Measurements from ENCODE around the gene RPP30.
"Not testable (repeated sequence)": the region's sequence is repeated elsewhere in the genome, so short reads cannot be mapped to it uniquely, and the experiment has no call there.

RPP30 gene

DNA sequence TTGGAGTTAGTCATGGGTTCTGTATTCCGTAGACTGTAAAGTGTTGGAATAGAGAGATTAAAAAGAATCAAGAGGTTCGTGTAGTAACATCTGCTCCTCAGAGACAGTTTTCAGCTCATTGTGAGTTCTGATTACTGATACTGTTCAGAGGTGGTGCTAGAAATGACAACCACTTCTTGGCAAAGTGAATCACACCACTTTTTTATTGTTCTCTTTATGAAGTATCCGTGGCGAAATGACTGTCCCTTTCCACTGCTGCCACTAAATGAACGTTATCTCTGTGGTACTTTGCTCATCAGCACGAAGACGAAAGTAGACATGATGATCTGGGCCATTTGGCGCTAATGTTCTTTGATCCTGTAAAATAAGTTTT, 860 bp downstream of the RPP30 start:
- DNase-seq, result no peak

GRCh38 chr10:90879062-90879461, 7.3 kb downstream of the RPP30 start:
- no peak for DNase-seq

GRCh38 chr10:90880059-90880719, 8.4 kb downstream of the RPP30 start:
- DNase-seq, result not testable (repeated sequence)

GRCh38 chr10:90884431-90884830, 12.7 kb downstream of the RPP30 start:
- no peak for DNase-seq

- no peak for DNase-seq
These were observed 13.4 kb downstream of the RPP30 start for GRCh38 chr10:90885176-90885575.

- DNase-seq, result no peak
These were observed 15.8 kb downstream of the RPP30 start for GRCh38 chr10:90887555-90887954.

DNA sequence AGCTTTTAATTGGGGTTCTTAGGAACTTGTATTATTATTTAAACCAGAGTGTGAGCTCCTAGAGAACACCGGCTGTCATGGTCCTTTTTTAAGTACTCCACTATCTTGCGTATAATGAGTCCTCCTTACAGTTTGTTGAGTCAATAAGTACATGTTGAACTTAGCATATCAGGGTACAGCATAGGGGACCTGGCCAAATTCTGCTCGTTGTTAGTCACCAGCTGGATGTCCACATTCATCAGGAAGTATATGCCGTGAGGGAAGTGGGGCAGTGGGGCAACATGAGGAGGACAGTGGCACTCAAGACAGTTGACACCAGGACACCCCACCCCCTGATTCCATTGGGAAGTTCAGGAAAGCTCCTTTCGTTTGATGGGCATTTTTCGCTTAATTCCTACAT, 16.6 kb downstream of the RPP30 start:
- no peak for DNase-seq

DNA sequence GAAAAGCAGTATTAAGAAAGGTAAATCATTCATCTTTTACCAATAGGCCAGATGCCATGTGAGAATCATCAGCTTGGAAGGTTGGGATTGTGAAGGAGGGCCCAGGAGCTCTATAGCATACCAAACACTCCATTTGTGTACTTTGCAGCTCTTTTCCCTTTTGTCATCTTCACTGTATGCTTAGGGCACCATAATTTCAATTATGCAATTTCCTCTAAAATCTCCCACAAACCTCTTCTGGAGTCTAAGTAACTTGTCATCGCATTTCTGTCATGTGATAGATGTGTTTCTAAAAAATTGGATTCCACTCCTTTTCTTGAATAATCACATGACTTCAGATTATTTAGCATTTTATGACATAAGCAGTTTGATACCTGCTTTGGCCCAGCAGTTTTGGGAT, 17.9 kb downstream of the RPP30 start:
- no peak for DNase-seq

DNA sequence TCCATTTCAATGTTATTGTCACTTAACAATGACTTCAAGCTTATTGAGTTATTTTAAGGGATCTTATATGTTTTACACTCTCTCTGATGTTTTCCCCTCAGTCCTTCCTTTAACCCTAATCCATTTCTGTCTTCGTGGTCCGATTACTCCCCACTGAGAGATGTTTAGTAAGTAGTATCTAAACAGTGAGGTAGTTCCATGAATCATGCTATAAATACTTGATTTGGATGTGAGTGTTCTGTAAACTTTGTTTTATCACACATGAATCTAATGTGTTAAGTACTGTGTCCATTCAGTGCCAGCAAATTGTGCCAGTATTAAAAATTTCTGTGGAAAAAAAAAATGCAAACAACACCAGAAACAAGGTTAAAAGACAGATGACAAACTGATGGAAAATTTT, 18.6 kb downstream of the RPP30 start:
- no peak for DNase-seq

DNA sequence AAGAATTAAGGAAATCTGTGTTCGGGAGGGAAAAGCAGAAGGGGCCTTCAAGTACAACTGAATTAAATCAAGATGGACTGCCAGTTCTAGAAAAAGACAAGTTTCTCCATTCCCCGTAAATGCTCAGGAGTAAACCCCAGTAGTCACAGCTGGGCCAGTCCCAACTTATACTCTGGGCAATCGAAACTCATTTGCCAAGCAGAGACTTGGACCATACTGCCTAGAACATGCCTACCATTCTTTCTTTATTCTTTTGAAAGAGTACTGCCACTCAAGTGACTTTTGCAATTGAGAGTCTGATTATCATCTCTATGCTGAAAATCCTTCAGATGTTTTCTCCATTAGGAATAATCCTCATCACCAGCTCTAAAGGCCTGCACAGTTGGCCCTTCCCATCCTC, 21.4 kb downstream of the RPP30 start:
- DNase-seq, result no peak

- DNase-seq, result not testable (repeated sequence)
These were observed 25.1 kb downstream of the RPP30 start for GRCh38 chr10:90896916-90897315.

GRCh38 chr10:90905925-90906324, 34.2 kb downstream of the RPP30 start:
- no peak for DNase-seq

DNA sequence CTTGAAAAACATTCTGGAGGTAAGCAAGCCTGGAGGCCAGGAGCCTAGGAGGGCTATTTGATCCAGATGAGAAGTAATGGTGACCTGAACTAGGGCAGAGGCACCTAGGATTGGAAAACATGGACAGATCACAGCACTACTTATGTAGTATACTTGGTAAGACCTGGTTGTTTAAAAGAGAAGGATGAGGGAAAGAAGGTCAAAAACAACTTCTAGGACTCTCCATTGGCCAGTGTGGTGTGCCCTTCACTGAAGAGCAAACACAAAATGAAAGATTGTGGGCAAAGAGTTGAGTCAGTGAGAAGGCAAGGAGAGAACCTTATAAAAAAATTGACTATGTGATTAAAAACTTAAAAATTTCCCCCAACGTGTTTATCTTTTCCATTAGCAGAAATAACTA, 34.8 kb downstream of the RPP30 start:
- DNase-seq, result no peak

GRCh38 chr10:90911133-90912051, 39.6 kb downstream of the RPP30 start:
- DNase-seq, result peak; percentile 30

- DNase-seq, result no peak
These were observed 40.4 kb downstream of the RPP30 start for GRCh38 chr10:90912174-90912573.

DNA sequence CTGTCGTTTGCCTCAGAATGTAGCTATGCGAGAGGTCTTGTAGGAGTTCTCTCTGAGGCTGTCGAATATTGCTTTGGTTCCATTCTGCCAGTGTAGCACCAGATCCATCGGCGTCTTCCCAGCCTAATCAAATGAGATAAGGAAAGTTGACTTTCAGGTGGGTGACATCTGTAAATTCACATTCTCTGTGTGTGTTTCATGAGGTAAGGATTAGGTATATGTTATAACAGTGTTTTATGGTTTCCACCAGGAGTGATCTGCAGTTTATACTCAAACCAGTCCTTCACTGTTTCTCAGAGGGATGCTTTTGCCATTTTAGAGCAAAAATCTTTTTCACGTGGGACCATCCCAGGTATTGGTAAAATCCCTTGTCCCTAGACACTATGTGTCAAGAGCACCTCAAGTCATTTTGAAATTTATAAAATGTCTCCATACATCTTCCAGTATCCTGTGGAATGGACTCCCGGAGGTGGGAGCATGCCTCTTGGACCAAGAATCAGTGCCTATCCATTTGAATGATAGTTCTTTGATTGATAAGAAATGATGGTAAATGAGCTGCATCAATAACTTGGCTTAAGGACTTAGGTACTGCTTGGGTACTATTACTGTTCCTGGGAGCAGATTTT, 41.2 kb downstream of the RPP30 start:
- no peak for DNase-seq

- no peak for DNase-seq
These were observed 42.1 kb downstream of the RPP30 start for GRCh38 chr10:90913774-90914420.

DNA sequence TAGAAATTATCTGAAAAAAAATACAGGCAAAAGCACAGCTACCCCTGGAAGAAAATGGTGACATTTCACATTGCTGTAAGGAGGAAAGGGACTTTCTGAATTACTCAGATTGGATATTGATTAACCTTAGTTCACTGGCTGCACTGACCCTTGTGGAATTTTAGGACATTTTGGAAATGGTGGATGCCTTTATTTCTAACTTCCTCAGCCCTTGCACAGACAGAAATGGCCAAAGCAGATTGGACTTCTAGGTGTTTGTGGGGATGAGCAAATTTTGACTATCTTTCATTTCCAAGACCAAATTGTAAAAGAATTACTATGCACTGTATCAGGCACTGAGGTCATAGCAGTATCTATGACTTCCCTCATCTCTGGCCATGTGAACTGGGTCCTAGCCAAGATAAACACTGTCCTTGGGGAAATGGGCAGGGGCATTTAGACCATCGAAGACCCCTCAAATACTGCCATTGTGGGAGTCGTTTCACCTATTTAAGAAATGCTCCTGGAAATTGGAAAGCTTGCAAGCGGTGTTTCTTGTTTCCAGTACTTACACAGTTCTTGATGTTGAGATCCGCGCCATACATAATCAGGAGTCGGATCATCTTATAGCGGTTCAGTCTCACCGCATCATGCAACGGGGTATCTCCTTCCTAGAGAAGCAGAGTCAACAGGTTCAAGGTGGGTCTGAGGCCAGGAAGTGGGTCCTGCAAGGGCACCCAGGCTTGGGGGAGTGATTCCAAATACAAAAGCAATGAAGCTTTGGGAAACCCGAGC, 43.4 kb downstream of the RPP30 start:
- DNase-seq, result no peak

DNA sequence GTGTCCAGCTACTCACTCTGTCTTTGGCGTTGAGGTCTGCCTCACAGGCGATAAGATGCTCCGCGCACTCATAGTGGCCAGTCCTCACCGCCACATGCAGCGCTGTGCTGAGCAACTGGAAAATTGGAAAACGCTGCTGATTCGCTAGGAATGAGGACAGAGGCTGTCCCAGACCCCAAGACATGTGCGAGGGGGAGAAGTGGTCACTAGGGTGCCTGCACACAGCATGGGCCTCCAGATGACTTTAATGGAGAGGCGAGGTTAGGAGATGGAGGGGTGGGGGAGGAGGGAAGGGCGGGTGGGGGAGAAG, 43.9 kb downstream of the RPP30 start:
- no peak for DNase-seq

DNA sequence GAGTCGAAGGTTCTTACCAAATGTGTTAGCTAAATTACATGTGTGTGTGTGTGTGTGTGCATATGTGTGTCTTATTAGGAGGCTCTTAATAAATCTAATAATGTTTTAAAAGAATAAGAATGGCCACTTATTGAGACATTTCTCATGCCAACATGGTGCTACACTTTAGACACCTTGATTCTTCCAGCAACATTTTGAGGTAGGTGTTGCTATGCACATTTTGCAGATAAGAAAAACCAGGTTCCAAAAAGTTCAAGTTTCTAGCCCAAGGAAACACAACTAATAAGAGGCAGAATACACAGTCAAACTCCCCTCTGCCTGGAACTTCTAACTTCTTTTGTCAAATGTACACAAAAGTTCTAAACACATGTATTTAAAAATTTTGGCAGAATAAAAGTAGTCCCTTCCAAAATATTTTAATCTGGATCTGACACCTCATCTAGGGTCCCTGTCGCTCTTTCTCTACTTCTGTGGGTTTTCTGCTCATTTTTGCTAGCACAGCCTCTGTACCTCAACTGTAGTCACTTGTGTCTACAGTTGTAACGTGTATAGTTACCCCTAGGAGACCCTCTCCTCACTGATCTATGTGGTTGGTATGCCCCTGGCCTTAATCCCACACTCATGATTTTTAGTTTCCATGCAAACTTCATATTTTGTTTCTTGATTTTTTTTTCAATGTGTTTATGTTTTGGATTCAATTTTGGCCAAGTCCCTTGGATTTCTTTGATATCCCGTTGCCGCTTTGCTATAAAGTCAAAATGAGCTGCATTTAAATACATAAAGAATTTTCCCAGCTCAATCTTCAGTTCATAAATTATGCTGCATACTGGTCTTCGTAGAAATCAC, 44.8 kb downstream of the RPP30 start:
- DNase-seq, result no peak

DNA sequence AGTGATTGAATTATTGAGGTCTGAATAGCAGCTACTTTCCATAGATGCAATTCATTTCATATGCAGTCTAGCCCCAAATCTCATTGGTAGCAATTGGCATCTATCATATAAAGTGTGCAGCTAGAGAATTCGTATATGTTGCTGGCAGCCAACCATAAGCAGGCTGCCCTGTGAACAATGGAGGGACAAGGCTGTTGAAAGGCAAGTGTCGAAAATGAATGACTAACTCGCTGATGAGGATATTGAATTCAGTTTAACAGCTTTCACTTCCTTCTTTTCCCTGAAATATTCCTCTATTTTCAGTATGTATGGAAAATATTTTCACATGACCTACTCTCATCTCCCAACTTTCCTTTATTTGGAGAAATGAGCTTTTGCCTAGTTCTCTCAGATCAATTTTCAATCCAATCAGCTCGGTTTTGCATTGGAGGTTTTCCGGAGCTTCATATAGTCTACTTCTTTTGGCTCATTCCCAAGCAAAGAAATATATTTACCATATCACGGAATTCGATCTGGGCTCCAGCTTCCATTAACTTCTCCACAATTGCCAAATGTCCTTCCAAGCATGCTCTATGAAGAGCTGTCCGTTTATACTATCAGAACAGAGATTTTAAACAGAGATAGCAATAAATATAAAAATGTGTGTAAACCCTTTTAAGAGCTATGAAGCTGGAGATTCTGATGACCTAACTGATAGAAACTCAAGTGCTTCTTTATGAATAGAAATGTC, 45.6 kb downstream of the RPP30 start:
- DNase-seq, result no peak
